ENCODE data around the gene STPG2. TPM values are rescaled to one million over a fixed set of nuclear protein-coding genes. Genes with fewer than 3 reads are reported as not detected.

Gene STPG2
- total and polyA plus RNA-seq, 2 donors (not counting 3 experiments of a cell fraction or from before 2014, with no cell fraction given), result not detected

DNA sequence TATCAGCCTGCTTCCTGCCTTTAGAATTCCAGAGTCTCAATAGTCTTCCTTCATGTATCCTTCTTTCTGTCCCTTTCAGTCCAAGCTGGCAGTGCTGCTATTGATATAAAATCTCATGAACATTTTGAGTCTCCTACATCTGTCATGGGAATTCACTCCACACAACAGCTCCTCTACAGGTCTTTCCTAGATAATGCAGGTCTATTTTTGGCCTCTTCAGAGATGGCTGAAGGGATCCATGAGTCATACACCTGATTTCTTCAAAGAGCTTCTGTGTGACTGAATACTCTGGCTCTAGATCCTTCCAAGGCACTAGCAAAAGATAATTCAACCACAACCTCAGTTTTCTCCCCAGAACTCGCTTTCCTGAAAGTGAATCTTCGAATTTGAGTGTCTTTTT, 115.4 kb downstream of the STPG2 start:
- ChIA-PET POLR2A (no interaction called here), CTCF (interaction anchor here (1.5 to 2.0 kb wide), 2 partner anchors 14 to 45 kb away, joined by 3 to 4 read pairs; no protein-coding TSS in a partner anchor)
- FAIRE-seq, result no peak
- Histone ChIP-seq H3K79me2 (ENCODE audit: control insufficient read depth, insufficient read depth, low read length) (no peaks in the 10 kb centered on the region), H3K4me2 (ENCODE audit: insufficient read depth, low read length) (no peak overlapping the region), H3K36me3 (ENCODE audit: control insufficient read depth in 2 of 2, extremely low read depth in 1 of 2, insufficient read depth in 2 of 2, low read length in 2 of 2) (no peaks in the 10 kb centered on the region), H3K4me1 (ENCODE audit: control insufficient read depth, extremely low read depth, insufficient read depth, low read length) (no peaks in the 10 kb centered on the region), H4K20me1 (replicated peaks; ENCODE audit: control insufficient read depth, extremely low read depth, insufficient read depth, low read length) (no peaks in the 10 kb centered on the region), H3K9me3 (replicated peaks; ENCODE audit: control insufficient read depth, insufficient read depth, low read length) (no peaks in the 10 kb centered on the region), H3K4me3 (replicated peaks in 1 of 3; ENCODE audit: insufficient read depth in 1 of 3, low read depth in 1 of 3, low read length in 3 of 3) (no peak overlapping the region), H3K9me1 (replicated peaks; ENCODE audit: control insufficient read depth, extremely low read depth, insufficient read depth, low read length) (no peaks in the 10 kb centered on the region), H2AFZ (ENCODE audit: low read depth, low read length) (no peak overlapping the region), H3K9ac (replicated peaks; ENCODE audit: extremely low read depth, insufficient read depth, low read length) (no peak overlapping the region), H3K27me3 (ENCODE audit: control insufficient read depth in 2 of 2, insufficient read depth in 2 of 2, low read length in 2 of 2) (no peaks in the 10 kb centered on the region), H3K27ac (ENCODE audit: insufficient read depth, low read depth, low read length) (no peak overlapping the region)
- TF ChIP-seq JUN (IDR thresholded peaks at IDR 0.05; ENCODE audit: borderline replicate concordance, insufficient read depth, insufficient read length, low read depth) (no peak), EZH2 (IDR thresholded peaks at IDR 0.05; ENCODE audit: borderline replicate concordance, low read depth, low read length, severe bottlenecking) (no peak), MYC (IDR thresholded peaks at IDR 0.05; ENCODE audit: low read depth, low read length) (no peak), POLR2A (IDR thresholded peaks at IDR 0.05; ENCODE audit: low read depth, low read length) (no peak), CTCF (IDR thresholded peaks at IDR 0.05; ENCODE audit: extremely low read depth in 1 of 2, insufficient read depth in 1 of 2, low read depth in 1 of 2, low read length in 2 of 2) (no peak), POLR2AphosphoS5 (IDR thresholded peaks at IDR 0.05; ENCODE audit: insufficient read depth, low read depth, low read length) (no peak), FOS (IDR thresholded peaks at IDR 0.05; ENCODE audit: borderline replicate concordance, insufficient read depth, low read length) (no peak), GATA2 (IDR thresholded peaks at IDR 0.05; ENCODE audit: insufficient read depth, insufficient read length, low read depth, low read length) (no peak)
- TF ChIP-seq, protein P1, sequence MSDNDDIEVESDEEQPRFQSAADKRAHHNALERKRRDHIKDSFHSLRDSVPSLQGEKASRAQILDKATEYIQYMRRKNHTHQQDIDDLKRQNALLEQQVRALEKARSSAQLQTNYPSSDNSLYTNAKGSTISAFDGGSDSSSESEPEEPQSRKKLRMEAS (IDR thresholded peaks at IDR 0.05; ENCODE audit: insufficient read depth, insufficient read length), result no peak
- intact Hi-C loops (cut with micrococcal nuclease) (no loop called here), dilution Hi-C loops (cut with MboI; ENCODE audit: extremely low pct_ligation_motif_present, low sequenced_read_pairs) (no loop called here)
- DNase-seq (ENCODE audit: low read depth, low spot score), result no peak
- BruUV-seq (replicated peaks), result no TSS peak

Data from endothelial cell of umbilical vein (primary cell).